Heart right ventricle (tissue), 16 donors: Measurements from ENCODE around the gene MEPCE. TPM values are rescaled to one million over a fixed set of nuclear protein-coding genes. Genes with fewer than 3 reads are reported as not detected.

Experiments
- ATAC-seq, 8 donors: fragments of 200-7000 bp; cut with Tn5 transposase; one replicate each; pipeline ENCODE4 v1.9.1; 2020; ENCODE audit warnings: mild to moderate bottlenecking in 8 of 8, moderate library complexity in 8 of 8, moderate number of reproducible peaks in 1 of 8
- DNase-seq, 2 donors: peaks; one replicate each; pipeline ENCODE4 v3.0.0-alpha.2; 2020
- H3K27ac ChIP-seq, 10 donors: fragments of 200-600 bp; sonication (generic) in 2 of 10; one replicate each; pipeline versions ENCODE4 v1.5.0 to v1.8.0; 2020 to 2022; ENCODE audit warnings: mild to moderate bottlenecking in 3 of 10
- H3K27me3 ChIP-seq, 7 donors: fragments of 200-600 bp; one replicate each; pipeline ENCODE4 v1.8.0; 2021 to 2022; ENCODE audit warnings: mild to moderate bottlenecking in 2 of 7
- H3K36me3 ChIP-seq, 9 donors: fragments of 200-600 bp; sonication (generic) in 1 of 9; one replicate each; pipeline versions ENCODE4 v1.5.0 to v1.8.0; 2020 to 2022; ENCODE audit warnings: mild to moderate bottlenecking in 2 of 9
- H3K4me1 ChIP-seq, 9 donors: fragments of 200-600 bp; sonication (generic) in 1 of 9; one replicate each; pipeline versions ENCODE4 v1.5.0 to v1.8.0; 2020 to 2022; ENCODE audit warnings: mild to moderate bottlenecking in 4 of 9
- H3K4me3 ChIP-seq, 10 donors: fragments of 200-600 bp; sonication (generic) in 2 of 10; one replicate each; pipeline versions ENCODE4 v1.5.0 to v1.8.0; 2020 to 2022; ENCODE audit warnings: mild to moderate bottlenecking in 7 of 10, moderate library complexity in 2 of 10
- H3K9me3 ChIP-seq, 11 donors: fragments of 200-600 bp in 10 of 11; sonication (generic) in 2 of 11; one replicate each; pipeline versions ENCODE4 v1.5.0 to v1.8.0; 2013 to 2022; ENCODE audit warnings: mild to moderate bottlenecking in 2 of 11, control low read depth in 1 of 11, moderate library complexity in 1 of 11
- WGBS, 2 donors: extraction: QIAGEN DNeasy Blood & Tissue Kit; methylation state at CpG; one replicate each; pipeline ENCODE4 v1.1.7; 2013; ENCODE audit warnings: inconsistent platforms in 1 of 2; 5-methylcytosine and 5-hydroxymethylcytosine counted together
- intact Hi-C, 10 donors: fragments of 100-400 bp; cut with DNase I; formaldehyde crosslinking; loops; one replicate each; pipeline versions ENCODE4 v1.11.1 to v1.14.2; 2022
- polyA plus RNA-seq, 2 donors: library from polyadenylated mRNA; stranded (reverse); fragments of 200-250 nt; gene quantifications; one replicate each; pipeline ENCODE4 v1.2.3, GENCODE V29; 2013
- total RNA-seq, 10 donors: library from RNA; stranded (reverse); fragmentation: NEBNext Ultra II Directional in 3 of 10; extraction: Animal tissue kit (Norgen Biotek cat#: 25700) in 3 of 10; gene quantifications; one replicate each; pipeline versions ENCODE4 v1.2.1 to v1.2.4, GENCODE V29; 2021 to 2023
- TF ChIP-seq, protein P1 (sequence below), 9 donors: fragments of 200-600 bp; sonication (generic) in 2 of 9; IDR thresholded peaks; one replicate each; pipeline versions ENCODE4 v1.5.0 to v1.8.0; 2021 to 2022; ENCODE audit warnings: antibody characterized with exemption in 9 of 9, mild to moderate bottlenecking in 5 of 9, moderate library complexity in 1 of 9
- donor health status: Arrhythmogenic right ventricular cardiomyopathy.
- donor health status: ischemic (EF 13 %, LVEDD 7.1; RV severe dilation, severe dysfunction).
- donor health status: healthy with polysubstance abuse.
- donor health status: DM: no; HTN: yes; CAD: no.
- donor health status: DM: no; HTN: no; CAD: no.
- donor health status: ischemic (EF 25% LVEDD 6.9; RV normal size, moderate dysfunction).
- donor health status: ischemic (EF 25% LVEDD 5.7; RV mildly dilated, moderate dysfunction).
- donor health status: healthy.
- donor health status: DM: yes; HTN: yes; CAD: no.
- donor health status: Ischemic cardiomyopathy.
- donor health status: ischemic (EF 35%, LVEDD 5.7; RV mildly dilated, moderate dysfunction).
- donor health status: nonischemic (EF 11% LVEDD 7.7; RV severe dilation, severe dysfunction).
- donor health status: DM: yes; HTN: yes; CAD: no.
- donor health status: PGD.
- donor health status: ischemic (EF 29% LVEDD 5.4; RV normal size, mild dysfunction).
- donor health status: nonischemic (EF 23%, LVEDD 6.1; RV moderate dilation, normal function).

Gene MEPCE
- total and polyA plus RNA-seq, 12 donors: 15.1 to 27.7 (median 22.7) TPM

DNA sequence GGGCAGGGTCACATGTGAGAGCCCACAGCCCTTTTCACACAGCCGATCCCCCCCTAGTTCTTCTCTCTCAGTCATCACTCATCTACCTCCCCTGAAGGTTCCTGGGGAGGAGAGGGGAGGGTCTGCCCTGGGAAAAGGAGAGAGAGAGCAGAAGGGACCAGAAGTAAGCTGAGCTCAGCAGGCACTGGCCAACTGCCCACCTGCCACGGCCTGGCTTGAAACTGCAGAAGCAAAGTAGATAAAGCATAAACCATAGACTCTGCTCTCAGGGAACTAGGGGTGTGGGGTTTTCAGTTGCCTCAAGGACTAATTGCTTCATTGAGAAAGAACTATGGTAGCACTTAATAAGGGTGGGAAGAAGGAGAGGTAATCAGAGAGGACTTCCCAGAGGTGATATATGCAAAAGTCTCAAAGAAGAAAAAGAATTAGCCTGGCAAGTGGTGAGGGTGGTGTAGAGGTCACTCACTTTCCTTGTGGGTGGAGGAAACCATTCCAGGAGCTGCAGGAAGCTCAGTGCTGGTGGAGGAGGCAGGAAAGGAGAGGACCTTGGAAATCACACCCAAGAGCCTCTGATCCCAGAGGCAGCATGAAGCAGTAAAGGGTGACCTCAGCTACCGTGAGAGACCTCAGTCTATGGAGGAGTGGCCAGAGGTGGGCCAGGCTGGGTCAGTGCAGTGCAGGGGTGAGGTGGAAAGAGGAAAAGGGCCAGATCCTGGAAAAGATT, 39.2 kb upstream of the MEPCE start:
- 40 to 52% methylated on average over 3 of the region's 3 CpGs for WGBS, 2 donors
- Histone ChIP-seq H3K36me3 (no peaks in the 10 kb centered on the region), H3K9me3 (no peaks in the 10 kb centered on the region), H3K27ac (no peak overlapping the region), H3K27me3 (peaks cover 0 to 4% (median 0%) of the 10 kb centered on the region in 7 donors), H3K4me1 (peaks cover 0 to 32% (median 8%) of the 10 kb centered on the region in 9 donors), H3K4me3 (no peak overlapping the region)
- TF ChIP-seq, protein P1, sequence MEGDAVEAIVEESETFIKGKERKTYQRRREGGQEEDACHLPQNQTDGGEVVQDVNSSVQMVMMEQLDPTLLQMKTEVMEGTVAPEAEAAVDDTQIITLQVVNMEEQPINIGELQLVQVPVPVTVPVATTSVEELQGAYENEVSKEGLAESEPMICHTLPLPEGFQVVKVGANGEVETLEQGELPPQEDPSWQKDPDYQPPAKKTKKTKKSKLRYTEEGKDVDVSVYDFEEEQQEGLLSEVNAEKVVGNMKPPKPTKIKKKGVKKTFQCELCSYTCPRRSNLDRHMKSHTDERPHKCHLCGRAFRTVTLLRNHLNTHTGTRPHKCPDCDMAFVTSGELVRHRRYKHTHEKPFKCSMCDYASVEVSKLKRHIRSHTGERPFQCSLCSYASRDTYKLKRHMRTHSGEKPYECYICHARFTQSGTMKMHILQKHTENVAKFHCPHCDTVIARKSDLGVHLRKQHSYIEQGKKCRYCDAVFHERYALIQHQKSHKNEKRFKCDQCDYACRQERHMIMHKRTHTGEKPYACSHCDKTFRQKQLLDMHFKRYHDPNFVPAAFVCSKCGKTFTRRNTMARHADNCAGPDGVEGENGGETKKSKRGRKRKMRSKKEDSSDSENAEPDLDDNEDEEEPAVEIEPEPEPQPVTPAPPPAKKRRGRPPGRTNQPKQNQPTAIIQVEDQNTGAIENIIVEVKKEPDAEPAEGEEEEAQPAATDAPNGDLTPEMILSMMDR (IDR thresholded peaks at IDR 0.05): no peak
- ATAC-seq (peak in 1 of 8 donors; percentile 44), DNase-seq (peak in 1 of 2 donors; percentile 36)
- intact Hi-C loops: no loop called here

- peak overlapping the region in 1 of 10 donors; percentile 5 for H3K27ac ChIP-seq
- intact Hi-C loops: no loop called here
- H3K36me3 ChIP-seq: no peaks in the 10 kb centered on the region
- no peak overlapping the region for H3K4me3 ChIP-seq
- H3K4me1 ChIP-seq: peaks cover 0 to 44% (median 4%) of the 10 kb centered on the region in 9 donors
- peaks cover 0 to 4% (median 0%) of the 10 kb centered on the region in 7 donors for H3K27me3 ChIP-seq
- no peak for DNase-seq
- TF ChIP-seq, protein P1 (IDR thresholded peaks at IDR 0.05): no peak
- no peaks in the 10 kb centered on the region for H3K9me3 ChIP-seq
- no peak for ATAC-seq
- 69 to 73% methylated on average over 4 of the region's 4 CpGs for WGBS, 2 donors
Observed at GRCh38 chr7:100393233-100393905, 36.3 kb upstream of the MEPCE start.

DNA sequence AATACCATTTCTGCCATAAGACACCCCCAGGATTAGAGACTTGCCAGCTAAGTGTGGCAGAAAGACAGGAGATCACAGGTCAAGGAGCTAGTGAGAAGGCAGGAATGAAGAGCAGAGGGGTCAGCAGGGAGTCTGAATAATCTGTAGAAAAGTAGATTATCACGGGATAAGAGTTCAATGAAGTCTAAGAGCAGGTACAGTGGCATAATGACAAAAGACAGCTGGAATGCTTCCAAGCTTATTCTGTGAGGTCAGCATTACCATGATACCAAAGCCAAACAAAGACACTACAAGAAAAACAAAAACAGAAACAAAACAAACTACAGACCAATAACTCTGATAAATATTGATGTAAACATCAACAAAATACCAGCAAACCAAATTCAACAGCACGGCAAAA, 35.6 kb upstream of the MEPCE start:
- peaks cover 0 to 44% (median 4%) of the 10 kb centered on the region in 9 donors for H3K4me1 ChIP-seq
- WGBS, 2 donors: 63 to 83% methylated on average over 2 of the region's 2 CpGs
- no peak for ATAC-seq
- intact Hi-C loops: no loop called here
- no peaks in the 10 kb centered on the region for H3K9me3 ChIP-seq
- H3K4me3 ChIP-seq: no peak overlapping the region
- TF ChIP-seq, protein P1 (IDR thresholded peaks at IDR 0.05): no peak
- H3K27ac ChIP-seq: peak overlapping the region in 1 of 10 donors; percentile 5
- peaks cover 0 to 4% (median 0%) of the 10 kb centered on the region in 7 donors for H3K27me3 ChIP-seq
- DNase-seq: no peak
- H3K36me3 ChIP-seq: peaks cover 0 to under 1% (median 0%) of the 10 kb centered on the region in 9 donors

DNA sequence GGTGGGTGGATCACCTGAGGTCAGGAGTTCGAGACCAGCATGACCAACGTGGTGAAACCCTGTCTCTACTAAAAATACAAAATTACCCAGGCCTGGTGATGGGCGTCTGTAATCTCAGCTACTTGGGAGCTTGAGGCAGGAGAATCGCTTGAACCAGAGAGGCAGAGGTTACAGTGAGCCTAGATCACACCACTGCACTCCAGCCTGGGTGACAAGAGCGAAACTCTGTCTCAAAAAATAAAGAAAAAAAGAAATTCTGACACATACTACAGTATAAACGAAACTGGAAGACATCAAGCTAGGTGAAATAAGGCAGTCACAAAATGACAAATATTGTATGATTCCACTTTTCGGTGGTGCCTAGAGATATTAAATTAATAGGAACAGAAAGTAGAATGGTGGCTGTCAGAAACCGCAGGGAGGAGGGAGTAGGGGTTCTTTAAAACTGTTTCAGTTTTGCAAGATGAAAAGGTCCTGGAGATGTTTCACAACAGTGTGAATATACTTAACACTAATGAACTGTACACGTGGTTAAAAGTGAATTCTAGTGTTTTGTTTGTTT, 33.1 kb upstream of the MEPCE start:
- peaks cover 0 to 18% (median 0%) of the 10 kb centered on the region in 9 donors for H3K36me3 ChIP-seq
- TF ChIP-seq, protein P1 (IDR thresholded peaks at IDR 0.05): no peak
- no peaks in the 10 kb centered on the region for H3K9me3 ChIP-seq
- WGBS, 2 donors: 80% methylated on average over 9 of the region's 9 CpGs
- DNase-seq: no peak
- peaks cover 0 to 44% (median 0%) of the 10 kb centered on the region in 9 donors for H3K4me1 ChIP-seq
- peak overlapping the region in 1 of 10 donors; percentile 72 for H3K27ac ChIP-seq
- ATAC-seq: peak in 5 of 8 donors; percentile 29 to 57 (median 50)
- H3K4me3 ChIP-seq: no peak overlapping the region
- intact Hi-C loops: no loop called here
- no peaks in the 10 kb centered on the region for H3K27me3 ChIP-seq
